ENCODE results near the gene NMNAT2. TPM values are rescaled to one million over a fixed set of nuclear protein-coding genes. Genes with fewer than 3 reads are reported as not detected.
A peak's percentile ranks its signal among the peaks of the same experiment; 100 is the strongest.

Gene NMNAT2
- total and polyA plus RNA-seq, 12 donors, result 0.35 to 6.1 (median 2.9) TPM

DNA sequence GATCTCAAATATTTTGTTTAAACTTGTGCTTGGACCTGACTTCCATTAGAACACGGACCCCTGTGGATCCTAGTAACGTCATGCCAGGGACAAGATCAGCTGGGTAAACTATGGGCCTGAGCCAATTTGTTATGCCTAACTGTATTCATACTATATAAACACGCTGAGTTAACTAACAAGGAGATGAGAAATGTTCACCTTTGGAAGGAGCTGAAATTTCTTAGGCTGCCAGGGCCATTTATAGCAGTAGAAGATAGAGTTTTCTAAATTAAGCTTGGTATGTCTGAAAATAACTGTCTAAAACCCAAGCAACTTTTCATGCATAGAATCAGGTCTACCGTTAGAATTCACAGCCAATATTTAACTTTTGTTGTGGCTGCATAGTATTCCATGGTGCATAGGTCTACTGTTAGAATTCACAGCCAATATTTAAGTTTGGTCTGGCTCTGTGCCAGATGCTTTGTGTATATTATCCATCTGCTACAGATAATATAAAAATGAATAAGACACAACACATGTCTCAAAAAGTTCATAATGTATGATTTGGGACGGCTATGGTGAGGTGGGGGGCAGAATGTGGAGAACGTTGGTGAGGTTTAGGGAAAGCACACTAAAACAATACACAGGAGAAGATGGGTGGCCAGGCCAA, 61.5 kb downstream of the NMNAT2 start:
- 72 to 86% (median 76%) methylated on average over 6 of the region's 6 CpGs for WGBS, 4 donors
- H3K36me3 ChIP-seq (replicated peaks in 1 of 2), result no peaks in the 10 kb centered on the region
- DNase-seq, result no peak
- H3K27me3 ChIP-seq, result no peaks in the 10 kb centered on the region
- intact Hi-C loops (cut with DNase I), result no loop called here
- no peaks in the 10 kb centered on the region for H3K4me1 ChIP-seq (replicated peaks in 1 of 2)
- no peak overlapping the region for H3K4me3 ChIP-seq
- no peak overlapping the region for H3K27ac ChIP-seq
- no peaks in the 10 kb centered on the region for H3K9me3 ChIP-seq (replicated peaks in 1 of 3)
- TF ChIP-seq, protein P1, sequence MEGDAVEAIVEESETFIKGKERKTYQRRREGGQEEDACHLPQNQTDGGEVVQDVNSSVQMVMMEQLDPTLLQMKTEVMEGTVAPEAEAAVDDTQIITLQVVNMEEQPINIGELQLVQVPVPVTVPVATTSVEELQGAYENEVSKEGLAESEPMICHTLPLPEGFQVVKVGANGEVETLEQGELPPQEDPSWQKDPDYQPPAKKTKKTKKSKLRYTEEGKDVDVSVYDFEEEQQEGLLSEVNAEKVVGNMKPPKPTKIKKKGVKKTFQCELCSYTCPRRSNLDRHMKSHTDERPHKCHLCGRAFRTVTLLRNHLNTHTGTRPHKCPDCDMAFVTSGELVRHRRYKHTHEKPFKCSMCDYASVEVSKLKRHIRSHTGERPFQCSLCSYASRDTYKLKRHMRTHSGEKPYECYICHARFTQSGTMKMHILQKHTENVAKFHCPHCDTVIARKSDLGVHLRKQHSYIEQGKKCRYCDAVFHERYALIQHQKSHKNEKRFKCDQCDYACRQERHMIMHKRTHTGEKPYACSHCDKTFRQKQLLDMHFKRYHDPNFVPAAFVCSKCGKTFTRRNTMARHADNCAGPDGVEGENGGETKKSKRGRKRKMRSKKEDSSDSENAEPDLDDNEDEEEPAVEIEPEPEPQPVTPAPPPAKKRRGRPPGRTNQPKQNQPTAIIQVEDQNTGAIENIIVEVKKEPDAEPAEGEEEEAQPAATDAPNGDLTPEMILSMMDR (IDR thresholded peaks at IDR 0.05), result no peak
- TF ChIP-seq POLR2A (IDR thresholded peaks at IDR 0.05), result no peak

DNA sequence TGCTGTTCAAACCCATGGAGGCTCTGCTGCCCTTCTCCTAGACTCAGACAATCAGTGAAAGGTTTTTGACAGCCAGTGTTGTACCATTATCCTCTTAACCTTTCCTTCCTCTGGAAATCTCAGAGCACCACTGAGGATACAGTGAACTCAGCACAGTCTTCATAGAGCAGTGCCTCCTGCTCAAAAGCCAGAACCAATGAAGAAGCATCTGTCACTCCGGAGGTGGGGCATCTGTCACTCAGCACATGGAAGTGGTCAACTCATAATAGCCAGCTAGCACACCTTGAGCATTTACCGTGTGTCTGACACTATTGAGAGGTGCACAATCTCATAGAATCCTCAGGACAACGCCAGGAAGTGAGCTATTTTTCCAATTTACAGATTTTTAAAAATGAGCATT, 62.4 kb downstream of the NMNAT2 start:
- intact Hi-C loops (cut with DNase I), result no loop called here
- Histone ChIP-seq H3K4me3 (no peak overlapping the region), H3K27me3 (no peaks in the 10 kb centered on the region), H3K9me3 (replicated peaks in 1 of 3) (no peaks in the 10 kb centered on the region), H3K36me3 (replicated peaks in 1 of 2) (no peaks in the 10 kb centered on the region), H3K4me1 (replicated peaks in 1 of 2) (no peaks in the 10 kb centered on the region), H3K27ac (no peak overlapping the region)
- no peak for DNase-seq
- 84 to 93% (median 90%) methylated on average over 3 of the region's 3 CpGs for WGBS, 4 donors
- no peak for TF ChIP-seq POLR2A (IDR thresholded peaks at IDR 0.05)
- TF ChIP-seq, protein P1 (IDR thresholded peaks at IDR 0.05), result no peak

DNA sequence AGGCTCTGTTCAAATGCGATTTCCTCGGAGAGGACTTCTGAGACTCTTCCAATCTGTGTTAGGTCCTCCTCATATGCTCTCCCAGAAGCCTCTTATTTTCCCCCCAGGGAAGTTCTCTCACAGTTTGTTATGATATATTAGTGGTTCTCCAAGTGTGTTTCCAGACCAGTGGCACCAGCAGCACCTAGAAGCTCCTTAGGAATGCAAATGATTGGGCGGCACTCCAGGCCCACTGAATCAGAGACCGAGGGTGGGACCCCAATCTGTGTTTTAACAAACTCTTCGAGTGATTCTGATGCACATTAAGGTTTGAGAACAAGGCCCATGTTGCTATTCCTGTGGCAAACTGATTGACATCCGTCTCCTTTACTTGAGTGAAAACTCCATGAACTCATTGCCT, 63.0 kb downstream of the NMNAT2 start:
- H3K4me3 ChIP-seq, result no peak overlapping the region
- H3K27me3 ChIP-seq, result no peaks in the 10 kb centered on the region
- H3K9me3 ChIP-seq (replicated peaks in 1 of 3), result no peaks in the 10 kb centered on the region
- intact Hi-C loops (cut with DNase I), result no loop called here
- no peaks in the 10 kb centered on the region for H3K4me1 ChIP-seq (replicated peaks in 1 of 2)
- WGBS, 4 donors, result 83 to 91% (median 85%) methylated on average over 6 of the region's 6 CpGs
- TF ChIP-seq POLR2A (IDR thresholded peaks at IDR 0.05), result no peak
- TF ChIP-seq, protein P1 (IDR thresholded peaks at IDR 0.05), result no peak
- no peak overlapping the region for H3K27ac ChIP-seq
- DNase-seq, result no peak
- H3K36me3 ChIP-seq (replicated peaks in 1 of 2), result no peaks in the 10 kb centered on the region

DNA sequence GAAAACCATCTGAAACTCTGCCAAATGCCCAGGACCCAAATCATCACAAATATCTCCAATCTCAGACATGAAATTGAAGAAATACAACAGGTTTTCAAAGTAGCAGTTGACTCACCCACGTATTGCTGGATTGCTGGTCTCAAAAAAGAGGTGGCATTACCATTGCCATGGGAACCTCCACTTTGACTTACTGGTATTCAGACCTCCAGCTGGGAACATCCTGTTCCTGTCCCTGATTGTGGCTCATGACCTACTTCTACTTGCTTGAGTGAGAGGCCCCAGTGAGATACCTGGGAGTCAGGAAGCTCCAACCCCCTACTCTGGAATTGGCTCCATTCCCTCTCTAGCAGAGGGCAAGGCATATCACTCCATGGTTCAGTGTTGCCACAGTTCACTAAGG, 64.6 kb downstream of the NMNAT2 start:
- Histone ChIP-seq H3K27ac (no peak overlapping the region), H3K27me3 (no peaks in the 10 kb centered on the region), H3K4me1 (replicated peaks in 1 of 2) (no peaks in the 10 kb centered on the region), H3K36me3 (replicated peaks in 1 of 2) (no peaks in the 10 kb centered on the region), H3K4me3 (no peak overlapping the region), H3K9me3 (replicated peaks in 1 of 3) (no peaks in the 10 kb centered on the region)
- TF ChIP-seq, protein P1 (IDR thresholded peaks at IDR 0.05), result no peak
- TF ChIP-seq POLR2A (IDR thresholded peaks at IDR 0.05), result no peak
- 64 to 88% (median 81%) methylated on average over 1 of the region's 1 CpG for WGBS, 4 donors
- peak in 1 of 7 donors; percentile 57 for DNase-seq
- intact Hi-C loops (cut with DNase I), result no loop called here

All from adrenal gland (tissue), 12 donors.